Endothelial cell of umbilical vein (primary cell): ENCODE results near the gene STBD1. TPM values are rescaled to one million over a fixed set of nuclear protein-coding genes. Genes with fewer than 3 reads are reported as not detected.

Source experiments
- Bru-seq: library from RNA; stranded (reverse); fragments of 400-500 nt; gene quantifications from one replicate; lab custom pipeline; 2021; lab: Mats Ljungman, UMichigan
- BruChase-seq, 2 experiments: library from RNA; stranded (reverse); fragments of 400-500 nt; gene quantifications; one replicate each; lab custom pipeline; 2021; lab: Mats Ljungman, UMichigan
- BruUV-seq: library from RNA; stranded (reverse); fragments of 400-500 nt; replicated peaks from 2 replicates; lab custom pipeline; 2021; lab: Mats Ljungman, UMichigan
- CTCF ChIA-PET: fragments of 300-600, 350-600 bp; sonication (Branson Sonifier 250); formaldehyde crosslinking; loops from one replicate; lab custom pipeline; 2021; ENCODE audit warnings: antibody characterized with exemption, inconsistent platforms; lab: Charles Lee
- POLR2A ChIA-PET: fragments of 300-600, 350-600 bp; sonication (Branson Sonifier 250); formaldehyde crosslinking; loops from one replicate; lab custom pipeline; 2021; ENCODE audit warnings: antibody characterized with exemption, inconsistent platforms; lab: Charles Lee
- DNase-seq: peaks from one replicate; pipeline ENCODE4 v3.0.0-alpha.2; 2011; ENCODE audit warnings: low read depth, low spot score
- FAIRE-seq: peaks from 2 replicates; lab custom pipeline; 2011; peaks lifted over from hg19 to GRCh38; lab: Jason Lieb, UNC
- H2AFZ ChIP-seq: 2 replicates; pipeline ENCODE4 v1.6.0; 2012; ENCODE audit warnings: low read depth, low read length, control low read depth, inconsistent platforms
- H3K27ac ChIP-seq: 2 replicates; pipeline ENCODE4 v1.5.1; 2011; ENCODE audit warnings: low read depth, mild to moderate bottlenecking, control low read depth, low read length, moderate library complexity; ENCODE audit not compliant: insufficient read depth
- H3K27me3 ChIP-seq, 2 experiments: 2 replicates each; pipeline versions ENCODE4 v1.6.0 to v1.6.1; 2011; ENCODE audit warnings: low read length in 2 of 2, mixed read lengths in 1 of 2; ENCODE audit not compliant: control insufficient read depth in 2 of 2, insufficient read depth in 2 of 2
- H3K36me3 ChIP-seq, 2 experiments: 2 replicates in 1 of 2; 3 replicates in 1 of 2; pipeline ENCODE4 v1.5.1; 2011; ENCODE audit warnings: low read length in 2 of 2, mild to moderate bottlenecking in 1 of 2, moderate library complexity in 1 of 2; ENCODE audit not compliant: control insufficient read depth in 2 of 2, insufficient read depth in 2 of 2; ENCODE audit errors: extremely low read depth in 1 of 2
- H3K4me1 ChIP-seq: 3 replicates; pipeline ENCODE4 v1.5.1; 2011; ENCODE audit warnings: mild to moderate bottlenecking, low read length; ENCODE audit not compliant: control insufficient read depth, insufficient read depth; ENCODE audit errors: extremely low read depth
- H3K4me2 ChIP-seq: 2 replicates; pipeline ENCODE4 v1.6.1; 2011; ENCODE audit warnings: low read length, control low read depth, mixed read lengths; ENCODE audit not compliant: insufficient read depth
- H3K4me3 ChIP-seq, 3 experiments: fragments of 200-600 bp in 1 of 3; sonication (generic), shearing (Covaris generic) in 1 of 3; replicated peaks in 1 of 3; 2 replicates each; pipeline ENCODE4 v1.5.1; 2011 to 2016; ENCODE audit warnings: control low read depth in 3 of 3, low read length in 3 of 3, mild to moderate bottlenecking in 2 of 3, inconsistent platforms in 1 of 3, low read depth in 1 of 3, moderate library complexity in 1 of 3; ENCODE audit not compliant: insufficient read depth in 1 of 3
- H3K79me2 ChIP-seq: 2 replicates; pipeline ENCODE4 v1.6.0; 2012; ENCODE audit warnings: low read length, inconsistent platforms; ENCODE audit not compliant: control insufficient read depth, insufficient read depth
- H3K9ac ChIP-seq: replicated peaks from 2 replicates; pipeline ENCODE3; 2011; ENCODE audit warnings: low read length, control low read depth; ENCODE audit not compliant: insufficient read depth; ENCODE audit errors: extremely low read depth
- H3K9me1 ChIP-seq: replicated peaks from 3 replicates; pipeline ENCODE4 v1.6.0; 2011; ENCODE audit warnings: mild to moderate bottlenecking, low read length; ENCODE audit not compliant: control insufficient read depth, insufficient read depth; ENCODE audit errors: extremely low read depth
- H3K9me3 ChIP-seq: replicated peaks from 2 replicates; pipeline ENCODE4 v1.5.1; 2012; ENCODE audit warnings: low read length, inconsistent platforms; ENCODE audit not compliant: control insufficient read depth, insufficient read depth
- H4K20me1 ChIP-seq: replicated peaks from 2 replicates; pipeline ENCODE3; 2011; ENCODE audit warnings: mild to moderate bottlenecking, low read length; ENCODE audit not compliant: control insufficient read depth, insufficient read depth; ENCODE audit errors: extremely low read depth
- JUN ChIP-seq: IDR thresholded peaks from 2 replicates; pipeline ENCODE4 v1.6.1; 2011; ENCODE audit warnings: borderline replicate concordance, low read depth; ENCODE audit not compliant: insufficient read length, insufficient read depth
- POLR2AphosphoS5 ChIP-seq: IDR thresholded peaks from 2 replicates; pipeline ENCODE4 v1.6.1; 2012; ENCODE audit warnings: low read depth, mild to moderate bottlenecking, control low read depth, low read length, moderate library complexity; ENCODE audit not compliant: insufficient read depth
- dilution Hi-C: fragments of 300-500 bp; cut with MboI; formaldehyde crosslinking; loops from one replicate; pipeline ENCODE4 v1.15.0; 2019; ENCODE audit warnings: low sequenced_read_pairs; ENCODE audit not compliant: extremely low pct_ligation_motif_present
- intact Hi-C: fragments of 100-400 bp; cut with micrococcal nuclease; formaldehyde crosslinking; loops from one replicate; pipeline ENCODE4 v1.10.0; 2022
- long read RNA-seq: library from polyadenylated mRNA; stranded (forward); transcript quantifications from one replicate; pipeline ENCODE4 v2.0.0, GENCODE V29; 2021
- polyA minus RNA-seq, 3 experiments: library from RNA; depleted of rRNA, polyadenylated mRNA; stranded (reverse); fragments of >200 nt; gene quantifications; 1 replicate in 1 of 3; 2 replicates in 2 of 3; pipeline ENCODE4 v1.2.3, GENCODE V29; 2011
- polyA plus RNA-seq, 4 experiments: library from polyadenylated mRNA; depleted of rRNA in 3 of 4; stranded (reverse) in 3 of 4; unstranded in 1 of 4; fragments of >200 nt; gene quantifications; 2 replicates each; pipeline versions ENCODE4 v1.2.1 to v1.2.3, GENCODE V29; 2011 to 2012; ENCODE audit warnings: missing spikeins in 1 of 4
- total RNA-seq: library from RNA; stranded (reverse); gene quantifications from 2 replicates; pipeline ENCODE4 v1.2.3, GENCODE V29; 2021
- TF ChIP-seq, protein P1 (sequence below), 2 donors: IDR thresholded peaks; 1 replicate in 1 of 2; 2 replicates in 1 of 2; pipeline ENCODE4 v1.5.1; 2011; ENCODE audit warnings: low read length in 2 of 2, mild to moderate bottlenecking in 2 of 2, moderate library complexity in 2 of 2, control low read depth in 1 of 2, inconsistent platforms in 1 of 2, low read depth in 1 of 2; ENCODE audit not compliant: insufficient read depth in 1 of 2; ENCODE audit errors: extremely low read depth in 1 of 2

The STBD1 gene
- 0.18 and 0.25 TPM in 2 replicates for total RNA-seq
- polyA plus RNA-seq = 0.29 and 0.30 TPM in 2 replicates
- polyA plus RNA-seq (2011; cell fraction: cytosol; rRNA removed) = 0.30 and 0.34 TPM in 2 replicates
- 0.11 and 0.20 TPM in 2 replicates for polyA plus RNA-seq (2011; cell fraction: nucleus; rRNA removed)
- polyA plus RNA-seq (2012) = 0.63 and 0.65 TPM in 2 replicates
- polyA minus RNA-seq = 0.49 and 0.66 TPM in 2 replicates
- polyA minus RNA-seq (2011; cell fraction: cytosol; rRNA and poly(A)+ RNA removed) = 1.3 TPM
- polyA minus RNA-seq (2011; cell fraction: nucleus; rRNA and poly(A)+ RNA removed) = 0.10 and 0.24 TPM in 2 replicates
- Bru-seq, nascent RNA = percentile 23 among the genes with signal in this experiment
- percentile 16 among the genes with signal in this experiment for BruChase-seq, experiment 1, labeled RNA remaining after a 6-hour chase
- percentile 33 among the genes with signal in this experiment for BruChase-seq, experiment 2, labeled RNA remaining after a 2-hour chase
- long read RNA-seq, partial matches to known transcripts = 0 of 4 reads
- long read RNA-seq, other reads (novel, unspliced or antisense) = 0 of 4 reads

DNA sequence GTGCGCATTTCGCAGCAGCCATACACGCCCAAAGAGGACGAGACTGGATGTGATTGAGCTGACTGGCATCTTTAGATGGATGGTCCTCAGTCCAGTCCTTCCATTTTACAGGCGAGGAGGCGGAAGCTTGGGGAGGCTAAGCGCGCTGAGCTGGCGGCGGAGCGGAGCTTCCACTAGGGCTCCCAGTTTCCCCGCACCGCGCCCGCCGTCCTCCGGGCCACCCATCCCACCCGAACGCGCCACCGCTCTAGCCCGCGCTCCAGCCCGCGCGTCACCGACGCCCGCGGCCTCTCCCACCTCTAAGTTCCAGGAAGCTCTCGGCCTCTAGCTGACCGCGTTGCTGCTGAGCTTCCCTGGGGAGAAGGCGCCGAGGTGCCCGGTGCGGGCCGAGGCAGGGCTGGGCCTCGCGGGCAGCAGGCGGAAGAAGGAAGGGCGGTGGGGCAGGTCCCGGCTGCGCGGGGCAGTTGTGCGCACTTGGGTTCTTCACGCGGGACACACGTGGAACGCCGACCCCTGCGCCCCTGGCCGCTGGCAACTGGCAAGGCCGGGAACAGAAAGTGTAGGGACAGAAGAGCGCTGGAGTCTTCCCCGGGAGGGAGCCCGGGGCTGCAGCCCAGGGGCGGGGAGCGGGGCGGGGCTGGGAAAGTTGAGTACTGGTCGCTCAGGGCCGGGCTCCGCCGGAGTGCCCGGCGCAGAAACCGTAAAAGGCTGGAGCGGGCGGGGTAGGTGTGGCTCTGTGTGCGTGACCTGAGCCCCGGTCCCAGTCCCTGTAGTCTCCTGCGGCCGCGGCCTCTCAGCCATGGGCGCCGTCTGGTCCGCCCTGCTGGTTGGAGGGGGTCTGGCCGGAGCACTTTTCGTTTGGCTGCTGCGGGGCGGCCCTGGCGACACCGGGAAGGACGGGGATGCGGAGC, at the start of gene STBD1:
Gene STBD1 (plus strand): TSS at position 763 of the 911 bp plus-strand sequence. CDS start 37 bp downstream, at position 800.
- peak within 1 kb of the TSS; percentile 91 for H3K4me2 ChIP-seq
- no peaks in the 10 kb centered on the region for H3K27me3 ChIP-seq
- peak within 1 kb of the TSS; percentile 14 for H3K9ac ChIP-seq
- no peaks in the 10 kb centered on the region for H3K9me1 ChIP-seq
- H3K9me3 ChIP-seq = no peaks in the 10 kb centered on the region
- peak; percentile 57 for DNase-seq
- peak within 1 kb of the TSS; percentile 33 to 75 (median 66) for H3K4me3 ChIP-seq
- H2AFZ ChIP-seq = peak within 1 kb of the TSS; percentile 98
- no peaks in the 10 kb centered on the region for H3K79me2 ChIP-seq
- POLR2A ChIA-PET = no interaction called here
- no peak within 1 kb of the TSS for H3K27ac ChIP-seq
- peak; percentile 78 for FAIRE-seq
- intact Hi-C loops = loop anchor here (2.0 kb wide), 1 partner anchor 69 kb away; no protein-coding TSS in a partner anchor
- H3K36me3 ChIP-seq = no peaks in the 10 kb centered on the region
- TF ChIP-seq JUN (no peak), POLR2AphosphoS5 (peak; percentile 15)
- TF ChIP-seq, protein P1, sequence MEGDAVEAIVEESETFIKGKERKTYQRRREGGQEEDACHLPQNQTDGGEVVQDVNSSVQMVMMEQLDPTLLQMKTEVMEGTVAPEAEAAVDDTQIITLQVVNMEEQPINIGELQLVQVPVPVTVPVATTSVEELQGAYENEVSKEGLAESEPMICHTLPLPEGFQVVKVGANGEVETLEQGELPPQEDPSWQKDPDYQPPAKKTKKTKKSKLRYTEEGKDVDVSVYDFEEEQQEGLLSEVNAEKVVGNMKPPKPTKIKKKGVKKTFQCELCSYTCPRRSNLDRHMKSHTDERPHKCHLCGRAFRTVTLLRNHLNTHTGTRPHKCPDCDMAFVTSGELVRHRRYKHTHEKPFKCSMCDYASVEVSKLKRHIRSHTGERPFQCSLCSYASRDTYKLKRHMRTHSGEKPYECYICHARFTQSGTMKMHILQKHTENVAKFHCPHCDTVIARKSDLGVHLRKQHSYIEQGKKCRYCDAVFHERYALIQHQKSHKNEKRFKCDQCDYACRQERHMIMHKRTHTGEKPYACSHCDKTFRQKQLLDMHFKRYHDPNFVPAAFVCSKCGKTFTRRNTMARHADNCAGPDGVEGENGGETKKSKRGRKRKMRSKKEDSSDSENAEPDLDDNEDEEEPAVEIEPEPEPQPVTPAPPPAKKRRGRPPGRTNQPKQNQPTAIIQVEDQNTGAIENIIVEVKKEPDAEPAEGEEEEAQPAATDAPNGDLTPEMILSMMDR (IDR thresholded peaks at IDR 0.05; ENCODE audit: extremely low read depth in 1 of 2, insufficient read depth in 1 of 2, low read depth in 1 of 2, low read length in 2 of 2) = peak in 1 of 2 donors; percentile 12
- H3K4me1 ChIP-seq = peaks cover 6% of the 10 kb centered on the region
- dilution Hi-C loops = no loop called here
- H4K20me1 ChIP-seq = no peaks in the 10 kb centered on the region
- CTCF ChIA-PET = interaction anchor here (0.7 to 4.6 kb wide), 14 partner anchors 10 to 133 kb away, joined by 3 to 34 read pairs (median 3); no protein-coding TSS in a partner anchor
- no TSS peak for BruUV-seq
